Neuronal stem cell (in vitro differentiated cells): Measurements from ENCODE around the gene TIE1.
A peak's percentile ranks its signal among the peaks of the same experiment; 100 is the strongest.

Experiments
- DNase-seq: peaks from one replicate; pipeline ENCODE4 v3.0.0-alpha.2; 2013; ENCODE audit warnings: low spot score
- H2AFZ ChIP-seq: one replicate; pipeline ENCODE4 v1.6.1; 2013; ENCODE audit warnings: mild to moderate bottlenecking, low read length, inconsistent platforms
- H2AK5ac ChIP-seq: 2 replicates; pipeline ENCODE4 v1.6.1; 2013; ENCODE audit warnings: low read depth, mild to moderate bottlenecking, inconsistent platforms, low read length, moderate library complexity, mixed read lengths
- H2BK120ac ChIP-seq: 2 replicates; pipeline ENCODE4 v1.6.1; 2013; ENCODE audit warnings: low read depth, mild to moderate bottlenecking, inconsistent platforms, low read length, moderate library complexity, mixed read lengths
- H2BK12ac ChIP-seq: one replicate; pipeline ENCODE4 v1.6.1; 2013; ENCODE audit warnings: low read length, inconsistent platforms
- H2BK15ac ChIP-seq: 2 replicates; pipeline ENCODE4 v1.6.1; 2013; ENCODE audit warnings: mild to moderate bottlenecking, low read length, inconsistent platforms, mixed read lengths
- H2BK5ac ChIP-seq: one replicate; pipeline ENCODE4 v1.6.1; 2013; ENCODE audit warnings: inconsistent platforms, mild to moderate bottlenecking, low read length, moderate library complexity
- H3K14ac ChIP-seq: one replicate; pipeline ENCODE4 v1.6.1; 2013; ENCODE audit warnings: low read length, inconsistent platforms
- H3K18ac ChIP-seq: 2 replicates; pipeline ENCODE4 v1.6.1; 2013; ENCODE audit warnings: low read length, inconsistent platforms
- H3K23ac ChIP-seq: 2 replicates; pipeline ENCODE4 v1.6.1; 2013; ENCODE audit warnings: low read depth, mild to moderate bottlenecking, mixed read lengths, low read length, inconsistent platforms; ENCODE audit not compliant: poor library complexity
- H3K27ac ChIP-seq: replicated peaks from 3 replicates; pipeline ENCODE4 v1.5.1; 2013; ENCODE audit warnings: low read length, inconsistent platforms
- H3K27me3 ChIP-seq, 3 experiments: 2 replicates each; pipeline ENCODE4 v1.6.1; 2013; ENCODE audit warnings: low read length in 3 of 3, mild to moderate bottlenecking in 2 of 3, inconsistent platforms in 1 of 3, low read depth in 1 of 3, mixed read lengths in 1 of 3, moderate library complexity in 1 of 3; ENCODE audit not compliant: control insufficient read depth in 3 of 3, insufficient read depth in 3 of 3
- H3K36me3 ChIP-seq, 2 donors: replicated peaks in 1 of 2; 2 replicates each; pipeline ENCODE4 v1.6.1; 2013; ENCODE audit warnings: low read length in 2 of 2; ENCODE audit not compliant: control insufficient read depth in 2 of 2, insufficient read depth in 2 of 2
- H3K4ac ChIP-seq: 2 replicates; pipeline ENCODE4 v1.6.1; 2013; ENCODE audit warnings: inconsistent platforms, mild to moderate bottlenecking, low read length, moderate library complexity
- H3K4me1 ChIP-seq, 2 donors: 1 replicate in 1 of 2; 2 replicates in 1 of 2; pipeline ENCODE4 v1.6.1; 2013; ENCODE audit warnings: low read length in 2 of 2, low read depth in 1 of 2; ENCODE audit not compliant: control insufficient read depth in 2 of 2, insufficient read depth in 1 of 2
- H3K4me2 ChIP-seq: one replicate; pipeline ENCODE4 v1.6.1; 2013; ENCODE audit warnings: mild to moderate bottlenecking, low read length, inconsistent platforms; ENCODE audit not compliant: insufficient read depth, poor library complexity, severe bottlenecking
- H3K4me3 ChIP-seq, 2 donors: 2 replicates each; pipeline ENCODE4 v1.5.1; 2013; ENCODE audit warnings: low read length in 2 of 2, mild to moderate bottlenecking in 2 of 2, inconsistent platforms in 1 of 2, moderate library complexity in 1 of 2
- H3K79me1 ChIP-seq: one replicate; pipeline ENCODE4 v1.6.1; 2013; ENCODE audit warnings: low read depth, mild to moderate bottlenecking, inconsistent platforms, low read length, moderate library complexity
- H3K9ac ChIP-seq: one replicate; pipeline ENCODE4 v1.6.1; 2013; ENCODE audit warnings: mild to moderate bottlenecking, low read depth, low read length, inconsistent platforms; ENCODE audit not compliant: poor library complexity
- H3K9me3 ChIP-seq, 2 donors: replicated peaks in 1 of 2; 2 replicates each; pipeline versions ENCODE3 to v1.6.1; 2013; ENCODE audit warnings: low read length in 2 of 2, mild to moderate bottlenecking in 2 of 2, inconsistent platforms in 1 of 2, low read depth in 1 of 2, mixed read lengths in 1 of 2, moderate library complexity in 1 of 2; ENCODE audit not compliant: control insufficient read depth in 2 of 2, insufficient read depth in 1 of 2
- H4K8ac ChIP-seq: one replicate; pipeline ENCODE4 v1.6.1; 2013; ENCODE audit warnings: low read depth, mild to moderate bottlenecking, inconsistent platforms, low read length, moderate library complexity
- H4K91ac ChIP-seq: one replicate; pipeline ENCODE4 v1.6.1; 2013; ENCODE audit warnings: low read length, low read depth, mild to moderate bottlenecking, inconsistent platforms; ENCODE audit not compliant: poor library complexity
- WGBS, 2 donors: extraction: QIAGEN DNeasy Blood & Tissue Kit; methylation state at CpG; one replicate each; pipeline ENCODE4 v1.1.7; 2013; ENCODE audit warnings: missing lambda C conversion rate in 2 of 2, mixed read lengths in 1 of 2; ENCODE audit not compliant: insufficient read length in 2 of 2, insufficient replicate concordance in 1 of 2; ENCODE audit errors: extremely low coverage in 2 of 2; 5-methylcytosine and 5-hydroxymethylcytosine counted together

Gene TIE1

DNA sequence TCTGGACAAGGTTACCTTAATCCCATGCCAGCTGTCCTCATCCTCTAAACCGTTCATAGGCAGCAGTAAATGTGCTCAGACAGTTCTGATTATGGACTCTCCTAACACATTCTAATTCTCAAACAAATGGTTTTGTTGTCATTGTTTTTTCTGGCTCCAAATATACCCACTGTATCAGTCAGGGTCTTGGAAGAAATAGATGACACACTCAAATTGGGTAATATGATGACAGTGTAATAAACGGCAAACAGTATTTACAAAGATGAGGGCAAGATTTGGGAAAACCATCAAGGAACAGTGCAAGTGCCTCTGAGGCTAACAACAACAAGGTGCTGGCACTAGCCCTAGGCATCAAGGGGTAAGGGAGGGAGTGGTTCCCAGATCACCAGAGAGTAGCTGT, 53.7 kb downstream of the TIE1 start:
- DNase-seq, result no peak
- Histone ChIP-seq H3K23ac (no peak overlapping the region), H2AK5ac (no peak overlapping the region), H3K4me3 (no peak overlapping the region), H3K9ac (no peak overlapping the region), H2BK120ac (no peak overlapping the region), H3K4me2 (no peak overlapping the region), H2BK15ac (no peak overlapping the region), H2AFZ (no peak overlapping the region), H3K36me3 (peaks cover 0 to 3% of the 10 kb centered on the region in 2 donors), H3K27ac (no peak overlapping the region), H4K8ac (no peak overlapping the region), H3K18ac (no peak overlapping the region), H2BK5ac (no peak overlapping the region), H3K27me3 (peaks cover 0 to 14% (median 0%) of the 10 kb centered on the region in 3 experiments), H3K9me3 (no peaks in the 10 kb centered on the region), H3K14ac (no peak overlapping the region), H3K4ac (no peak overlapping the region), H4K91ac (no peak overlapping the region), H3K4me1 (peaks cover 6 to 9% of the 10 kb centered on the region in 2 donors), H2BK12ac (no peak overlapping the region), H3K79me1 (peaks cover 3% of the 10 kb centered on the region)
- WGBS, 2 donors, result no CpG with 5 or more reads among the region's 2 CpGs

DNA sequence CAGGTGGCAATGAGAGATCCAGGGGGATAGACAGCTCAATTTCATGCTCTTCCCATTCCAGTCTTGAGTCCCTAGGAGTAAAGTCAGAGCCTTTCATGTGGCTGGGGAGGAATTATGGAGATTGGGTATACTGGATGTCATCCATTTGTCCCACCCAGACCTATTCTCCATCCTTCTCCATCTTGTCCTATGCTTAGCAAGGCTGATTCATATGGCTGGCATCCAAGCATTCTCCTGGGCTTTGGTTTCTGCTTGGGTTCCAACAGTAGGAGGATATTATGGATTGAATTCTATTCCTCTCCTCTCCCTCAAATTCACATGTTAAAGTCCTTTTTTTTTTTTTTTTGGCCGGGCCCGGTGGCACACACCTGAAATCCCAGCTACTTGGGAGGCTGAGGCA, 54.2 kb downstream of the TIE1 start:
- no peak overlapping the region for H2AK5ac ChIP-seq
- H2BK15ac ChIP-seq, result no peak overlapping the region
- H3K18ac ChIP-seq, result no peak overlapping the region
- no peak overlapping the region for H3K27ac ChIP-seq
- H2BK12ac ChIP-seq, result no peak overlapping the region
- H3K4me3 ChIP-seq, result no peak overlapping the region
- no CpG with 5 or more reads among the region's 2 CpGs for WGBS, 2 donors
- H3K4ac ChIP-seq, result no peak overlapping the region
- peaks cover 3 to 6% of the 10 kb centered on the region in 2 donors for H3K4me1 ChIP-seq
- no peak overlapping the region for H2AFZ ChIP-seq
- no peak overlapping the region for H3K9ac ChIP-seq
- no peak overlapping the region for H2BK5ac ChIP-seq
- no peak overlapping the region for H4K91ac ChIP-seq
- H3K9me3 ChIP-seq, result no peaks in the 10 kb centered on the region
- no peak overlapping the region for H3K14ac ChIP-seq
- no peak overlapping the region for H2BK120ac ChIP-seq
- peaks cover 3% of the 10 kb centered on the region for H3K79me1 ChIP-seq
- no peak for DNase-seq
- H3K27me3 ChIP-seq, result peaks cover 0 to 9% (median 0%) of the 10 kb centered on the region in 3 experiments
- H3K36me3 ChIP-seq, result peaks cover 1 to 7% of the 10 kb centered on the region in 2 donors
- no peak overlapping the region for H3K23ac ChIP-seq
- no peak overlapping the region for H3K4me2 ChIP-seq
- no peak overlapping the region for H4K8ac ChIP-seq

DNA sequence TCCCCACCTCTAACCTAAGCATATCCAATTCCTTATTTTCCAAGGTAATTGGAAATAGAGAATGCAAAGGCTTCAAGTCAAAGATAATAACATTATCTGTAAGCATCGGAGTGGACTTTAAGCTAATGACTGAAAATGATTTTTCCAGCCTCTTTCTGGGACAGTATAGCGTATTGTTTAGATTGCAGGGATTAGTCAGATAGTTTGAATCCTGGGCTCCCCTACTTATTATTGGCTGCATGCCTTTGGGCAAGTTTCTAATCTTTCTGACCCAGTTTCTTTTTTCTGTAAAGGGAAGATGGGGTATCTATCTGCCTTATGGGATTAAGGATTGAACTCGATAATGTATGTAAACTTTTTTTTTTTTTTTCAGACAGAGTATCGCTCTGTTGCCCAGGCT, 56.5 kb downstream of the TIE1 start:
- Histone ChIP-seq H3K23ac (no peak overlapping the region), H2BK5ac (no peak overlapping the region), H2BK15ac (no peak overlapping the region), H3K14ac (no peak overlapping the region), H3K27ac (no peak overlapping the region), H2BK12ac (no peak overlapping the region), H3K4me3 (no peak overlapping the region), H3K79me1 (peaks cover 7% of the 10 kb centered on the region), H3K4me2 (no peak overlapping the region), H3K9ac (no peak overlapping the region), H3K18ac (no peak overlapping the region), H3K4ac (no peak overlapping the region), H2AFZ (no peak overlapping the region), H3K36me3 (peaks cover 24 to 31% of the 10 kb centered on the region in 2 donors), H3K9me3 (no peaks in the 10 kb centered on the region), H3K27me3 (peaks cover 0 to 4% (median 0%) of the 10 kb centered on the region in 3 experiments), H4K8ac (no peak overlapping the region), H2AK5ac (no peak overlapping the region), H4K91ac (no peak overlapping the region), H3K4me1 (peaks cover 15 to 18% of the 10 kb centered on the region in 2 donors), H2BK120ac (no peak overlapping the region)
- no CpG with 5 or more reads among the region's 4 CpGs for WGBS, 2 donors
- DNase-seq, result no peak

- H3K4me3 ChIP-seq, result peak overlapping the region; percentile 85 to 86
- H2AK5ac ChIP-seq, result no peak overlapping the region
- H3K18ac ChIP-seq, result peak overlapping the region; percentile 11
- no peak overlapping the region for H3K14ac ChIP-seq
- WGBS, 2 donors, result no CpG with 5 or more reads among the region's 33 CpGs
- H2BK5ac ChIP-seq, result no peak overlapping the region
- H2AFZ ChIP-seq, result peak overlapping the region; percentile 92
- H3K27me3 ChIP-seq, result no peaks in the 10 kb centered on the region
- peak overlapping the region; percentile 76 for H3K27ac ChIP-seq
- H2BK12ac ChIP-seq, result no peak overlapping the region
- H3K9ac ChIP-seq, result no peak overlapping the region
- H3K36me3 ChIP-seq, result peaks cover 26 to 39% of the 10 kb centered on the region in 2 donors
- H2BK15ac ChIP-seq, result no peak overlapping the region
- H3K23ac ChIP-seq, result peak overlapping the region; percentile 83
- no peak overlapping the region for H3K4ac ChIP-seq
- H3K9me3 ChIP-seq, result no peaks in the 10 kb centered on the region
- no peak for DNase-seq
- H4K8ac ChIP-seq, result no peak overlapping the region
- no peak overlapping the region for H2BK120ac ChIP-seq
- peaks cover 18% of the 10 kb centered on the region in 2 donors for H3K4me1 ChIP-seq
- H3K79me1 ChIP-seq, result peaks cover 7% of the 10 kb centered on the region
- H4K91ac ChIP-seq, result no peak overlapping the region
- H3K4me2 ChIP-seq, result peak overlapping the region; percentile 72
Observed at GRCh38 chr1:43358121-43358745, 57.5 kb downstream of the TIE1 start.
